ENCODE measurements around the gene CCN2. TPM values are rescaled to one million over a fixed set of nuclear protein-coding genes. Genes with fewer than 3 reads are reported as not detected.

CCN2 gene
- total RNA-seq, 4 donors from 2014 or later: 41.0 to 136 (median 78.6) TPM

- 31% methylated on average over 2 of the region's 2 CpGs for WGBS
- no peaks in the 10 kb centered on the region for H3K36me3 ChIP-seq
- peak overlapping the region; percentile 63 for H3K27ac ChIP-seq
- peaks cover 9% of the 10 kb centered on the region for H3K4me1 ChIP-seq
- no peak overlapping the region for H3K4me3 ChIP-seq
- TF ChIP-seq POLR2A (IDR thresholded peaks at IDR 0.05) (no peak), CTCF (IDR thresholded peaks at IDR 0.05) (no peak), POLR2AphosphoS5 (IDR thresholded peaks at IDR 0.05) (no peak), EP300 (IDR thresholded peaks at IDR 0.05) (no peak)
- H3K9me3 ChIP-seq: no peaks in the 10 kb centered on the region
- H3K27me3 ChIP-seq: no peaks in the 10 kb centered on the region
- peak in 1 of 2 donors; percentile 69 for DNase-seq (ENCODE audit: low spot score in 2 of 2)
These were observed 13.9 kb downstream of the CCN2 start for GRCh38 chr6:131937226-131937625.

- Histone ChIP-seq H3K27me3 (no peaks in the 10 kb centered on the region), H3K27ac (no peak overlapping the region), H3K4me1 (peaks cover 9% of the 10 kb centered on the region), H3K9me3 (no peaks in the 10 kb centered on the region), H3K36me3 (no peaks in the 10 kb centered on the region), H3K4me3 (no peak overlapping the region)
- no peak for DNase-seq (ENCODE audit: low spot score in 2 of 2)
- TF ChIP-seq CTCF (IDR thresholded peaks at IDR 0.05): no peak
- no peak for TF ChIP-seq EP300 (IDR thresholded peaks at IDR 0.05)
- TF ChIP-seq POLR2AphosphoS5 (IDR thresholded peaks at IDR 0.05): no peak
- no peak for TF ChIP-seq POLR2A (IDR thresholded peaks at IDR 0.05)
- WGBS: 89% methylated on average over 4 of the region's 4 CpGs
These were observed 15.0 kb downstream of the CCN2 start for GRCh38 chr6:131936156-131936555.

DNA sequence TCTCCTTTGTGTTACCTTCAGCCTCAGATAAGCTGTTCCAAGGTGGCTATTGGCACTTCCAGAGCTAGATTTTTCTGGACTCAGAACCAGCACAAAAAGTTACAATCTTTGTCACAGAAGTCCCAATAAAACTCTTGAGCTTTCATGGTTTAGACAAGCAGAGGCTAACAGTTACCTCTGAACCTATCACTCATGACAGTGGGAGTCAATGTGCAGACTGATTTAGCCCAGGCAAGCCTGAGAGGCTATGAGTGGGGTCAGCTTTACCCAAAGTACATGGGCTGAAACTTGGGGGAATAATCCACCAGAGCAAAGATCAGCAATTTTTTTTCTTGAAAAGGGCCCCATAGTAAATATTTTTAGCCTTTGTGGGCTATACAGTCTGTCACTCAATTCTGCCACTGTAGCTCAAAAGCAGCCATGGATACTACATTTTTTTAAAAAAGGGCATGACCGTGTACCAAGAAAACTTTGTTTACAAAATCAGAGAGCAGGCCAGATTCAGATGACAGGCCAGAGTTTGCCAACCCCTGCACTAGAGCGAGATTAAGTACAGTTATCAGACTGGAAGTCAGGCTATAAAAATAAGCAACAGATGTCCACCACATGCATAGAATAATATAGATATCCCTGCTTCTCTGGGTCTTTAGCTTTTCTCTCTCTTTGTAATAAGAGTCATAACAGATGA is 20.0 kb downstream of the CCN2 start:
- Histone ChIP-seq H3K4me3 (no peak overlapping the region), H3K36me3 (no peaks in the 10 kb centered on the region), H3K9me3 (no peaks in the 10 kb centered on the region), H3K27ac (no peak overlapping the region), H3K27me3 (no peaks in the 10 kb centered on the region), H3K4me1 (no peaks in the 10 kb centered on the region)
- 77% methylated on average over 2 of the region's 2 CpGs for WGBS
- DNase-seq (ENCODE audit: low spot score in 2 of 2): no peak
- no peak for TF ChIP-seq POLR2A (IDR thresholded peaks at IDR 0.05)
- TF ChIP-seq POLR2AphosphoS5 (IDR thresholded peaks at IDR 0.05): no peak
- no peak for TF ChIP-seq CTCF (IDR thresholded peaks at IDR 0.05)
- TF ChIP-seq EP300 (IDR thresholded peaks at IDR 0.05): no peak

DNA sequence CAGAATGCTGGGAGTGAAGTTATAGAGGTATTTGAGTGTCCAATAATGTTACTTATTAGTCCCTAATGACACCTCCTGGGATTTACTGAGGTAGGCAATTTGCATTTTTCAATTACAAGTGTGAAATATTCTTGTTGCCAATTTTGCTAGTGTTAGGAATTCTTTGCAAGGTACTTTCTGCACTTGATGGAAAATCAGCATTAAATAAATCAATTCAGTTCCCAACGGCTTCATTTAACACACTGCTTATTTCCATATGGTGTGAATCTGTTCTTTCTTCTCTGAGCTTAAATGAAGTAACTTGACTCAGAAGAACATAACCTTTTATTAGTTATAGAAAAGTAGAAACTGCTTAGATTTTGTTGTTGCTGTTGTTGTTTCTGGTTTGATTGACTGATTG is 21.2 kb downstream of the CCN2 start:
- no peaks in the 10 kb centered on the region for H3K4me1 ChIP-seq
- no peaks in the 10 kb centered on the region for H3K36me3 ChIP-seq
- H3K27ac ChIP-seq: no peak overlapping the region
- H3K27me3 ChIP-seq: no peaks in the 10 kb centered on the region
- DNase-seq (ENCODE audit: low spot score in 2 of 2): no peak
- no peak for TF ChIP-seq CTCF (IDR thresholded peaks at IDR 0.05)
- no peak for TF ChIP-seq EP300 (IDR thresholded peaks at IDR 0.05)
- TF ChIP-seq POLR2A (IDR thresholded peaks at IDR 0.05): no peak
- no peak for TF ChIP-seq POLR2AphosphoS5 (IDR thresholded peaks at IDR 0.05)
- H3K9me3 ChIP-seq: no peaks in the 10 kb centered on the region
- 71% methylated on average over 1 of the region's 1 CpG for WGBS
- no peak overlapping the region for H3K4me3 ChIP-seq

GRCh38 chr6:131929264-131929663 is 21.9 kb downstream of the CCN2 start:
- WGBS: 76% methylated on average over 2 of the region's 2 CpGs
- H3K9me3 ChIP-seq: no peaks in the 10 kb centered on the region
- H3K27ac ChIP-seq: no peak overlapping the region
- TF ChIP-seq EP300 (IDR thresholded peaks at IDR 0.05) (no peak), POLR2AphosphoS5 (IDR thresholded peaks at IDR 0.05) (no peak), POLR2A (IDR thresholded peaks at IDR 0.05) (no peak), CTCF (IDR thresholded peaks at IDR 0.05) (no peak)
- H3K4me3 ChIP-seq: no peak overlapping the region
- H3K27me3 ChIP-seq: no peaks in the 10 kb centered on the region
- no peaks in the 10 kb centered on the region for H3K4me1 ChIP-seq
- DNase-seq (ENCODE audit: low spot score in 2 of 2): no peak
- no peaks in the 10 kb centered on the region for H3K36me3 ChIP-seq

Measured in suprapubic skin (tissue), 4 donors.